K562 (cell line): ENCODE results near the gene ADAP1. TPM values are rescaled to one million over a fixed set of nuclear protein-coding genes. Genes with fewer than 3 reads are reported as not detected.

Experiments
- ATAC-seq: fragments of 200-7000 bp; cut with Tn5 transposase; 3 replicates; pipeline ENCODE4 v1.9.1; 2020; ENCODE audit warnings: moderate library complexity
- BruUV-seq: library from RNA; stranded (reverse); fragments of 400-500 nt; replicated peaks from 2 replicates; lab custom pipeline; 2021; lab: Mats Ljungman, UMichigan
- CTCF ChIA-PET: fragments of 300-600 bp; formaldehyde crosslinking; extraction: SDS; loops from one replicate; lab custom pipeline; 2021; ENCODE audit warnings: low intra/inter-chr PET ratio; lab: Yijun Ruan, JAX
- POLR2A ChIA-PET: fragments of 300-600, 350-650 bp; sonication (Branson Sonifier 250); formaldehyde crosslinking; extraction: SDS; loops from one replicate; lab custom pipeline; 2021; ENCODE audit warnings: antibody characterized with exemption, inconsistent platforms; lab: Yijun Ruan, JAX
- DNase-seq, 4 experiments: peaks; one replicate each; pipeline versions ENCODE4 v3.0.0 to v3.0.0-alpha.2; 2011 to 2018; ENCODE audit warnings: low spot score in 3 of 4, mixed read lengths in 3 of 4; ENCODE audit errors: extremely low read depth in 1 of 4
- FAIRE-seq: peaks from 2 replicates; lab custom pipeline; 2011; peaks lifted over from hg19 to GRCh38; lab: Jason Lieb, UNC
- H2AFZ ChIP-seq: 2 replicates; pipeline ENCODE4 v1.6.0; 2011; ENCODE audit warnings: low read depth, low read length, control low read depth, inconsistent platforms
- H3K27ac ChIP-seq: fragments of 200-600 bp; 3 replicates; pipeline ENCODE4 v1.8.0; 2011; ENCODE audit warnings: low read depth, mild to moderate bottlenecking, control low read depth, inconsistent platforms, low read length, moderate library complexity, mixed read lengths; ENCODE audit errors: extremely low read depth
- H3K27me3 ChIP-seq, 2 experiments: fragments of 300-600 bp in 1 of 2; 2 replicates in 1 of 2; 3 replicates in 1 of 2; pipeline versions ENCODE4 v1.6.0 to v1.8.0; 2011; ENCODE audit warnings: inconsistent platforms in 2 of 2, low read length in 2 of 2, mild to moderate bottlenecking in 1 of 2, mixed read lengths in 1 of 2, moderate library complexity in 1 of 2; ENCODE audit not compliant: control insufficient read depth in 2 of 2, insufficient read depth in 2 of 2
- H3K36me3 ChIP-seq: fragments of 300-600 bp; 3 replicates; pipeline ENCODE4 v1.8.0; 2011; ENCODE audit warnings: mild to moderate bottlenecking, low read length, inconsistent platforms; ENCODE audit not compliant: control insufficient read depth, insufficient read depth
- H3K4me1 ChIP-seq, 2 experiments: fragments of 200-600 bp in 1 of 2; replicated peaks in 1 of 2; 2 replicates in 1 of 2; 3 replicates in 1 of 2; pipeline versions ENCODE4 v1.5.1 to v1.8.0; 2011; ENCODE audit warnings: inconsistent platforms in 2 of 2, low read length in 2 of 2, mild to moderate bottlenecking in 1 of 2, mixed read lengths in 1 of 2, moderate library complexity in 1 of 2; ENCODE audit not compliant: control insufficient read depth in 2 of 2, insufficient read depth in 2 of 2
- H3K4me2 ChIP-seq: 2 replicates; pipeline ENCODE4 v1.6.1; 2011; ENCODE audit warnings: low read length, control low read depth, inconsistent platforms, mixed read lengths; ENCODE audit not compliant: insufficient read depth
- H3K4me3 ChIP-seq: fragments of 200-600 bp; sonication (generic), shearing (Covaris generic); 2 replicates; pipeline ENCODE4 v1.5.1; 2016; ENCODE audit warnings: control low read depth, inconsistent platforms
- H3K79me2 ChIP-seq: fragments of 200-600 bp; 3 replicates; pipeline ENCODE4 v1.8.0; 2011; ENCODE audit warnings: low read length, inconsistent platforms; ENCODE audit not compliant: control insufficient read depth, insufficient read depth
- H3K9ac ChIP-seq, 2 experiments: 2 replicates each; pipeline versions ENCODE4 v1.6.0 to v1.6.1; 2011; ENCODE audit warnings: low read depth in 2 of 2, low read length in 2 of 2, control low read depth in 1 of 2, inconsistent platforms in 1 of 2, mild to moderate bottlenecking in 1 of 2, mixed read lengths in 1 of 2; ENCODE audit not compliant: insufficient read depth in 1 of 2
- H3K9me1 ChIP-seq: one replicate; pipeline ENCODE4 v1.6.0; 2011; ENCODE audit warnings: inconsistent platforms, mild to moderate bottlenecking, low read length, moderate library complexity; ENCODE audit not compliant: control insufficient read depth, insufficient read depth
- H3K9me3 ChIP-seq: replicated peaks from 2 replicates; pipeline ENCODE4 v1.5.1; 2011; ENCODE audit warnings: low read depth, low read length, inconsistent platforms; ENCODE audit not compliant: control insufficient read depth, insufficient read depth
- H4K20me1 ChIP-seq: replicated peaks from 2 replicates; pipeline ENCODE4 v1.6.1; 2011; ENCODE audit warnings: low read length, inconsistent platforms, mixed read lengths; ENCODE audit not compliant: control insufficient read depth, insufficient read depth
- ZBTB12 ChIP-seq: fragments of 250-450 bp; sonication (Bioruptor Pico); IDR thresholded peaks from 2 replicates; pipeline ENCODE4 v1.4.0; 2020
- ZBTB7A ChIP-seq: IDR thresholded peaks from 2 replicates; pipeline ENCODE4 v1.6.1; 2011; ENCODE audit warnings: low read depth, mild to moderate bottlenecking, low read length, moderate library complexity, borderline replicate concordance; ENCODE audit not compliant: control insufficient read depth
- WGBS: fragments of 100-300 bp; shearing (Covaris generic); methylation state at CpG from one replicate; pipeline ENCODE4 v1.1.6; 2016; ENCODE audit warnings: low coverage, mixed read lengths; ENCODE audit not compliant: insufficient coverage; ENCODE audit errors: missing lambda C conversion rate; 5-methylcytosine and 5-hydroxymethylcytosine counted together
- in situ Hi-C: fragments of 300-500 bp; cut with MboI; formaldehyde crosslinking; loops from 4 replicates; pipeline ENCODE4 v1.15.0; 2018; ENCODE audit warnings: inconsistent platforms, mixed read lengths
- intact Hi-C: fragments of 100-400 bp; cut with micrococcal nuclease; formaldehyde crosslinking; loops from 2 replicates; pipeline ENCODE4 v1.14.2; 2022
- polyA plus RNA-seq, 8 experiments: library from polyadenylated mRNA; depleted of rRNA in 4 of 8; stranded (reverse) in 5 of 8; unstranded in 3 of 8; fragments of >200 nt; fragmentation: Nextera tagmentation in 2 of 8; fragmentation: Illumina TruSeq in 1 of 8; extraction: Ambion mirVana in 2 of 8; extraction: Trizol in 1 of 8; gene quantifications; 2 replicates each; pipeline versions ENCODE4 v1.2.1 to v1.2.3, GENCODE V29; 2011 to 2014; ENCODE audit warnings: inconsistent platforms in 1 of 8, missing spikeins in 1 of 8
- total RNA-seq, 7 experiments: library from RNA; depleted of rRNA in 6 of 7; stranded (reverse); fragments of >200 nt in 6 of 7; fragmentation: Illumina TruSeq in 2 of 7; extraction: Trizol in 2 of 7; gene quantifications; 2 replicates each; pipeline versions ENCODE4 v1.2.1 to v1.2.3, GENCODE V29; 2011 to 2021; ENCODE audit warnings: low replicate concordance in 1 of 7

The ADAP1 gene
- total and polyA plus RNA-seq, 9 of the 15 experiments (the other 6 are each of a cell fraction or from before 2014, with no cell fraction given) = 0.27 to 1.4 (median 0.52) TPM; not detected in 3

GRCh38 chr7:958221-959200, 4.0 kb upstream of the ADAP1 start:
- no peaks in the 10 kb centered on the region for H3K79me2 ChIP-seq
- H3K9ac ChIP-seq = no peak overlapping the region; a peak in 1 of 4 replicates
- ATAC-seq (no peak; the same call in 1 of the 3 replicates), DNase-seq (no peak), FAIRE-seq (no peak)
- CTCF ChIA-PET = interaction anchor here (0.7 kb wide), 1 partner anchor 39 kb away, joined by 4 read pairs; no protein-coding TSS in a partner anchor
- H3K9me3 ChIP-seq = no peaks in the 10 kb centered on the region
- in situ Hi-C loops = no loop called here
- no peak overlapping the region for H3K4me2 ChIP-seq
- H3K36me3 ChIP-seq = no peaks in the 10 kb centered on the region
- H3K27ac ChIP-seq = no peak overlapping the region
- no peak overlapping the region for H2AFZ ChIP-seq
- BruUV-seq = no TSS peak
- WGBS = 14% methylated on average over 33 of the region's 36 CpGs
- POLR2A ChIA-PET = interaction anchor here (0.6 to 2.6 kb wide), 4 partner anchors 9 to 89 kb away, joined by 3 to 17 read pairs (median 3); no protein-coding TSS in a partner anchor
- intact Hi-C loops = no loop called here
- H3K9me1 ChIP-seq = no peaks in the 10 kb centered on the region
- H4K20me1 ChIP-seq = peaks cover 4% of the 10 kb centered on the region; the same call in 1 of the 2 replicates
- H3K4me1 ChIP-seq = peaks cover 0 to 53% of the 10 kb centered on the region in 2 experiments; a peak in 2 of 5 replicates
- peaks cover 36 to 69% of the 10 kb centered on the region in 2 experiments; a peak in 4 of 5 replicates for H3K27me3 ChIP-seq
- no peak overlapping the region for H3K4me3 ChIP-seq
- TF ChIP-seq ZBTB12 (no peak), ZBTB7A (peak; percentile 7; the same call in 1 of the 2 replicates)
